RWPE1 (cell line): Measurements from ENCODE around the gene TRIM21.
"Not testable (repeated sequence)": the region's sequence is repeated elsewhere in the genome, so short reads cannot be mapped to it uniquely, and the experiment has no call there.

ENCODE experiments used
- CTCF ChIA-PET: fragments of 350-600 bp; sonication (Branson Sonifier 250); formaldehyde crosslinking; extraction: SDS; loops from one replicate; lab custom pipeline; 2021; lab: Yijun Ruan, JAX
- POLR2A ChIA-PET: fragments of 400-600 bp; formaldehyde crosslinking; extraction: SDS; loops from one replicate; lab custom pipeline; 2020; ENCODE audit warnings: antibody characterized with exemption; ENCODE audit not compliant: low non-redundant PET; lab: Yijun Ruan, JAX
- DNase-seq: peaks from one replicate; pipeline ENCODE4 v3.0.0; 2012; ENCODE audit warnings: low spot score
- H3K27ac ChIP-seq: fragments of 450-650 bp; 2 replicates; pipeline ENCODE4 v1.5.1; 2017
- CTCF ChIP-seq: fragments of 450-650 bp; conservative IDR thresholded peaks from 2 replicates; pipeline ENCODE4 v1.5.1; 2017; ENCODE audit warnings: low read depth, mild to moderate bottlenecking

Gene TRIM21

GRCh38 chr11:4375431-4376140 is 17.9 kb downstream of the TRIM21 start:
- ChIA-PET CTCF (no interaction called here), POLR2A (no interaction called here)
- DNase-seq, result no peak

DNA sequence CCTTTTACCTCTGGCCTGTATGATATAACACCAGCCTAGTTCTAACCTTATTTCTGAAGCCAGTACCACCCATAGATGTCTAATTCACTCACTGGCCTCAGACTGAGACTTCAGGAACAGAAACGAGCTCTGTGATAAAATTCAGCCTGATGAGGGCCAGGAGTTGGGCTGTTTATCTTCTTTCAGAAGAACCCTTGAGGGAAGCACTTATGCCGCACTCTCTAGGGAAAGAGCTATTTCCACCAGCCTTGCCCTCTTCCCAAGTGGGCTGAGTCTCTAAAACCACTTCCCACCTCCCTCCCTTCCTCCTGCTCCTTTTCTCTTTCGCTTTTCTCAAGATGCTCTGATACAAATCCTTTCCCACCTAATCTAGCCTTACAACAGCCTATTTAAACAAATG is 23.3 kb downstream of the TRIM21 start:
- no peak for TF ChIP-seq CTCF
- DNase-seq, result no peak

More at GRCh38 chr11:4375431-4376140, 17.9 kb downstream of the TRIM21 start:
- no peak for TF ChIP-seq CTCF
- no peak overlapping the region for H3K27ac ChIP-seq

DNA sequence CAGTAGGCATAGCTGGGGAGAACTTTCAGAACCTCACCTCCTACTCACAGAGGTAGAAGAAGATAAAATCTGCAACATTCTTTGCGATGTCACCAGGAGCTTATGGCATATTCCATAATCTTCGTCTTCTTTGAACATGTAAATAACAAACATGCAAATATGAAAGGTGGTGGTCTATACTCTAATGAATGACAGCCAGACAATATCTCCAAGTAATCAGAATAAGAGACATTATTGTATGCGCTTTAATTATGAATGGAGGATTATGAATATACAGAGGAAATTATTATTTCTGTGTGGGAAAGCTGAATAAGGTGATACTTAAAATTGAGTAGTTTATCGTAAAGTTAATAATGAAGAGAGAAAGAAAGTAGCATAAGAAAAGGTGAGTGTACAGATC is 25.2 kb downstream of the TRIM21 start, which contains the start of gene OR52B4:
Gene OR52B4, minus strand, starts transcription at position 101 of the 400 bp plus-strand sequence. Its CDS starts 91 bp downstream, at position 10.
- no peak for TF ChIP-seq CTCF
- no peak for DNase-seq
- ChIA-PET POLR2A (no interaction called here), CTCF (no interaction called here)
- H3K27ac ChIP-seq, result no peak within 1 kb of the TSS

More for the DNA sequence above, 23.3 kb downstream of the TRIM21 start:
- CTCF ChIA-PET, result interaction anchor here (0.6 kb wide), 1 partner anchor 10 kb away, joined by 3 read pairs; no protein-coding TSS in a partner anchor
- POLR2A ChIA-PET, result no interaction called here
- H3K27ac ChIP-seq, result no peak overlapping the region

DNA sequence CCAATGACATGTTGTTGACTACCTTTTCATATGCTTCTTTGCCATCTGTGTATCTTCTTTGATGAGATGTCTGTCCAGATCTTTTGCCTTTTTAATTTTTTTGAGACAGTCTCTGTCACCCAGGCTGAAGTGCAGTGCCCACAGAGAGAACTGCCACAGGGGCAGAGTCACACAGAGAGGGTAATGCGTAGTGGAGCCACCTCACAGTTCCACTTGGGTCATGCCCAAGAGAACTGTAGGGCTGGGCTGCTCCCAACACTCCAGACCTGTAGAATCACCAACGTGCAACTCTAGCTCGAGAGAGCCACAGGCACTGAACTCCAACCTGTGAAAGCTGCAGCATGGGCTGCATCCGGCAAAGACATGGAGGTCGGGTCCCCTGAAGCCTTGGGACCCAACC is 45.4 kb downstream of the TRIM21 start:
- POLR2A ChIA-PET, DNase-seq, H3K27ac ChIP-seq, CTCF ChIA-PET: not testable (repeated sequence)

DNA sequence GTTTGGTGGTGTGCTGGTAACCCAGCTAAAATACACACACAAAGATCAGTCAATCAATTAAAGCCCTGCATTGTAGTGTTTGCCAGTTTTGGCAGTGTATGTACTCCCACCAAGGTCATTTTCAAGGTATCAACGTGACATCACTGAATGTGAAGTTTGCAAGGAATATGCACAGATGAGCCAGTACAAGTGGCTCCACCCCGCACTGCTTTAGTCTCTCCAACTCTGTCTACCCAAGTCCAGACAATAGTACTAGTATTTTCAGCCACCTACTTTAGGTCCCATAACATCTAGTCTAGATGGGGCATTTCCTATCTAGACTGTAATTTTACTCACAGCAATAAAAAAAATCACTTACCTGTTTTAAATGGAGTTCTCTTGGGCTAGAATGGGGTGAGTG is 48.1 kb downstream of the TRIM21 start:
- DNase-seq, POLR2A ChIA-PET, CTCF ChIA-PET, H3K27ac ChIP-seq: not testable (repeated sequence)
